ENCODE measurements around the gene RFX3.

The RFX3 gene

GRCh38 chr9:3215658-3216057, 310.1 kb downstream of the RFX3 start:
- no peak for DNase-seq (ENCODE audit: low spot score)

GRCh38 chr9:3214741-3215140, 311.1 kb downstream of the RFX3 start:
- no peak for DNase-seq (ENCODE audit: low spot score)

- DNase-seq (ENCODE audit: low spot score), result no peak
Observed at GRCh38 chr9:3205421-3206095, 320.2 kb downstream of the RFX3 start.

- no peak for DNase-seq (ENCODE audit: low spot score)
Observed at GRCh38 chr9:3200331-3200774, 325.4 kb downstream of the RFX3 start.

DNA sequence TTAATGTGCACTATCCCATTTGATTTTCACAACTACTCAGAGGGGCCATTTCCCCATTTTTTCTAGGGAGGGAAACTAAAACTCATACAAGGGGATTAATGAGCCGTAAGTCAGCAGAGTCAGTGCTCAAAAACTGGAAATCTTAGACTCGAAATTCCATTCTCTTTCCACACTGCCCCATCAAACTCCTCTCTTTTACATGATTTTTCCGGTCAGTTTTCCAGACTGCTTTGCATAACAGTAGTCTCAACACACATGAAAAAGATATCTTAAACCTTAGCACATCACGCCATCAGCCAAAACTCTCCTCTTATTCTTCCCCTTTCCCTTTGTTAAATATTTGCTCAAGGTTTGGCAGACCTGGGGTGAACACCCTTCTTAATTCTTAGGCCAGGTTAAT, 332.0 kb downstream of the RFX3 start:
- no peak for DNase-seq (ENCODE audit: low spot score)

DNA sequence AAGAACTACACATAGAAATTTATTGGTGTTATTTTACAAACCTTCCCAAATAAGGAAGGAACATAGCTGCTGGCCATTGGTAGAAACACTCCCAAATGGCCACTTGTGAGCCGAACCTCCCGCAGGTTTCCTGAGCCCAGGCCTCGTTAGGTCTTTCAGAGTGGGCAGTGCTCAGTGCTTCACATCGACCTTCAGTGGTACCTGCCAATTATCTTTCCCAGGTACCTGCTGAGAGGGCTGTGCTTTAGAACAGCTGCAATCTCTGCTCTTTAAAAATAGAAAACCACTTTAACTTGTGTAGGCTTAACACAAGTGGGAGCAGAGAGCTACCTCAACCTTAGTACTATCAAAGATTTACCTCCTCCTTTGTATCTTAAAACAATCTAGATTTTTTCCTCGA, 334.1 kb downstream of the RFX3 start:
- no peak for DNase-seq (ENCODE audit: low spot score)

- DNase-seq (ENCODE audit: low spot score), result no peak
Observed at GRCh38 chr9:3189113-3189861, 336.5 kb downstream of the RFX3 start.

- DNase-seq (ENCODE audit: low spot score), result no peak
Observed at GRCh38 chr9:3186751-3187150, 339.1 kb downstream of the RFX3 start.

DNA sequence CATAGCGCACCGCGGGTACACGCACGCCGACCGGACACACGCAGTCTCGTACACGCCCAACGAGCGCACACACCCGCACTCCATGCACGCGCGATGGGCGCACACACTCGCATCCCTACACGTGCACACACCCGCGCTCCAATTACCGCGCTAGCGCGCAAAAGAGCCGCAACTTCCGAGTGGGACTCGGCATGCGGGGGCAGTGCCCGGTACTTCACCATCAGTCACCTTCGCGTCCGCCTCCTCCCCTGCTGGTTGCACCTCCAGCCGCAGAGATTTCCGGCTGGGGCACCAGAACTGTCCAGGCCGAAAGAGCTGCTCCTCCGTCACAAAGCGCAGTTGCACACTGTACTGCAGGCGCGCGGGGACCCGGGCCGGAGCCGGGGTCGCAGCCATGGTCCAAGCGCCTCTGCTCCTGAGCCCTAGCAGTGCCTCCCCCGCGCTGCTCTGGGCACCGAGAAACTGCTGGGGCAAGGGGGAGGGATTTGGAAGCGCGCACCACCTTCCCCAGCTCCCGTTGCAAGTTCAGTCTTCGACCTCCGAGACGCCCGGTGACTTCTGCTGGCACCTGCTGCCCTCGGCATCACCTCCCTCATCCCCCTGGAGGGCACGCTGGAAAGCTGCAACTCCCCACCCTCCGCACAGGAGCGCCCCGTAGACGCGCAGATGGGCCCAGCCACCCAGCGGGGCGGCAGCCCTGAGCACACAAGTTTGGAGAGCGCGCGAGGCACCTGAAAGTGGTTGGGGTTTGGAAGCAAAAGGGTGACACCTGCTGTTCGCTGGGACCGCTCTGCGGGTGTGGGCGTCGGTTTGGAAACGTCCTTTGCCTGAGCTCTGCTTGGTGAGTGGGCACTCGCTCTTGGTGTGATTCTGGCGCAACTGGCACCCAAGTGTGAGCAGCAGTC, 344.5 kb downstream of the RFX3 start:
- no peak for DNase-seq (ENCODE audit: low spot score)

DNA sequence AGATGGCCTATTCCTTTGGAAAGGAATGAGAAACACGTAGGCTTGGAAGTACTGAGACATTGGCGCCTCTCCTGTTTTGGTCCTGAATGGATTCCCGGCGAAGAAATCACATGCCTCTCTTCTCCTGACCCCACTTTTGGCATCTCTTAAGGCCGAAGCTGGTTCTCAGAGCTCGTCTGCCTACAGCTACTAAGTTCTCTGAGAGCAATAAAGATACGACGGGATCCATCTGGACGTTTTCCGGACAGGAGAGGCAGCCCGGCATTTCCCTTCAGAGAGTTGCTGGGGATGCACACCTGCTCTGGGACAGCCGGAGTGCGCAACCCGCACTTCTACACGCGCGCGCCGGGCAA, 345.1 kb downstream of the RFX3 start:
- no peak for DNase-seq (ENCODE audit: low spot score)

DNA sequence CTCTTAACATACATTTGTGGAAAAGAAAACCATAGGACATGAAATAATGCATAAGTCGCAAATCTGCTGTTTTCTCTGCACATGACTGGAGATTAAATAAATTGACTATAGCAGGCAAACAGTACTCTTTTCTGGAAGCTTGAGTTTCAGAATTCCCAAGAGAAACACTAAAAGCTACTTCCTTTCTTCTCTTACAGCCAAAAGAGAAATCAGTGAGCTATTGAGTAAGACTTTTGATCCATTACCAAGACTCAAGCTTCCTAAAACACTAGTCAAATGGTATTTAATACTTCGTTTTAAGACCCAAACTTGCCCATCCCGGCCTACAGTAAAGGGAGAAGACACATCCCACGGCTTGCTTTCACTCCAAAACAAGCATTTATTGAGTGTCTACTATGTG, 346.1 kb downstream of the RFX3 start:
- DNase-seq (ENCODE audit: low spot score), result no peak

- DNase-seq (ENCODE audit: low spot score), result no peak
Observed at GRCh38 chr9:3177936-3178335, 347.9 kb downstream of the RFX3 start.

DNA sequence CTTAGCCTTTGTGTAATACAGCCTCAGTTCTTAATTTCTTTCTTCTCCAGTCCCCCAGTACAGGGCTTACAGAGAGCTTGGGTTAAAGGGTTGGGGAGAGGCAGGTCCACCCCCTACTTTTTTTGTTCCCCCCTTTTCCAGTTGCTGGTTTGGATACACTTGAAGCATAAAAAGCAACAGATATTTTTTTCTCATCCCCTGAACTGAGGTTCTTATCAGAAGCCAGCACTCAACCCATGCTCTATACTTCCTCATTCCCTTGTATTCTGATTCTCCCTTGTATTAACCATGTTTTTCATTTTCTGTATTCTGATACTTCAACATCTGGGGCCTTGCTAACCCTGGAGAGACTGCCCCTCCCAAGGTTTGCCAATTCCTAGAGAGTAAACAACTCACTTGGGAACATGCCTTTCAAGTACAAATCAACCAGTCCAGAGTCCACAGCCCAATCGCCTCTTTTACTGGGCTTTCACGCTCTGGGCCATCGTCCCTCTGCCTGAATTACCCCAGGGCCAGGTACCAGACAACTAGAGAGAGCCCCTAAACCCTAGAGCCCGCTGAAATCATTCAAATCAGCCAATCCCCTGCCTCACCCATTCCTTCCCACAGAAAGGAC, 348.5 kb downstream of the RFX3 start:
- DNase-seq (ENCODE audit: low spot score), result no peak

DNA sequence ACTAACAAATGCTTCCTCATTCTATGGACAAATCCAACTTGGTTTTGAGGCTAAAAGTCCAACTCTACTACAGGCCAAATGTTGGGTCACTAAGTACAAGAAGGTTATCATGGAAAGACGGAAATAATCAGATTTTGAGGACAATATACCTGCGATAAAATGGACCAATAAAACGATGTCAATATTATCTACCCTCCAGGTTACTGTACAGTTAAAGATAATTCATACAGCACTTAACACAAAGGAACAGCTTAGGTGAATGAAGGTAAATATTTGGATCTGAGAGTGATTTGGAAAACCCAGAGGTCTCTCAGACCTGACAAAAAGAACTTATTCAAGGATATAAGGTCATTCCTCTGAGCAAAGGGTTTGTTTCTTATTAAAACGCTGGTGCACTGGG, 352.4 kb downstream of the RFX3 start:
- no peak for DNase-seq (ENCODE audit: low spot score)

DNA sequence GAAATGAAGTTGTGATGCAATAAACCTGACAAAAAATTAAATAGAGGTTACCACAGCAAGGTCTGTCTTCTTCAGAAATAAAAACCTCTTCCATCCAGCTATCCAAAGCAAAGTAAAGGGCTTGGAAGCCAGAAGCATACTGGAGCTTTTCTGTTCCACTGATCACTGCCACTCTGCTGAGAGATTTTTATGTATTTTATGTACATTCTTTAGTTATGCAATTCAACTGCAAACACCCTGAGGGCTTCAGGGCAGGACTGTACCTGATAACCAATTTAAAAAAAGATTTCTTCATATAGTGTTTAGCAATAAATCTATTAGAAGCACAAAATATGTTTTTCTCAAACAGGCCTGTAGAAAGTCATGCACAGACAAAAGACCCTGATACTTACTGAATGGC, 355.0 kb downstream of the RFX3 start:
- no peak for DNase-seq (ENCODE audit: low spot score)
